Measurements from ENCODE around the gene UBE2R2. TPM values are rescaled to one million over a fixed set of nuclear protein-coding genes. Genes with fewer than 3 reads are reported as not detected.

Gene UBE2R2
- total RNA-seq, 1 experiment from 2014 or later, result 52.1 TPM

GRCh38 chr9:33860200-33860871, 43.4 kb downstream of the UBE2R2 start:
- no peak overlapping the region for H2AK5ac ChIP-seq (ENCODE audit: insufficient read length, low read length)
- no peaks in the 10 kb centered on the region for H3K23me2 ChIP-seq (ENCODE audit: insufficient read length, low read depth, low read length, poor library complexity, severe bottlenecking)
- H2AFZ ChIP-seq (ENCODE audit: low read length), result no peak overlapping the region
- H3K56ac ChIP-seq (ENCODE audit: insufficient read length, low read depth, low read length), result no peak overlapping the region
- Mint-ChIP-seq H3K27ac (peak overlapping the region in 1 of 3 experiments; percentile 69; a peak in 2 of 7 replicates), H3K4me3 (no peak overlapping the region), H3K9me3 (no peaks in the 10 kb centered on the region), H3K27me3 (ENCODE audit: low read depth) (no peaks in the 10 kb centered on the region), H3K4me1 (peaks cover 2% of the 10 kb centered on the region in 2 experiments), H3K36me3 (ENCODE audit: insufficient read depth in 1 of 3, low read depth in 3 of 3) (peaks cover 3 to 16% (median 14%) of the 10 kb centered on the region in 3 experiments; a peak in 6 of 7 replicates)
- no peak overlapping the region for H4K5ac ChIP-seq (ENCODE audit: insufficient read length, low read depth, low read length)
- H3K9ac ChIP-seq (ENCODE audit: extremely low read depth, insufficient read length, low read length), result no peak overlapping the region
- H2BK15ac ChIP-seq (ENCODE audit: low read depth, low read length), result no peak overlapping the region
- no peak overlapping the region for H3K27ac ChIP-seq (ENCODE audit: insufficient read length, low read depth, low read length)
- H2BK5ac ChIP-seq (ENCODE audit: insufficient read length, low read length), result no peak overlapping the region
- no peak overlapping the region for H2BK120ac ChIP-seq (ENCODE audit: low read depth, low read length, poor library complexity, severe bottlenecking)
- H4K91ac ChIP-seq (ENCODE audit: insufficient read length, low read depth, low read length), result no peak overlapping the region
- no peaks in the 10 kb centered on the region for H3K27me3 ChIP-seq (ENCODE audit: insufficient read depth, low read length)
- DNase-seq, result no peak
- TF ChIP-seq CTCF (conservative IDR thresholded peaks at IDR 0.05), result peak; percentile 41
- no peaks in the 10 kb centered on the region for H3K4me1 ChIP-seq (ENCODE audit: insufficient read depth, low read length)
- peaks cover 13% of the 10 kb centered on the region for H3K79me1 ChIP-seq (ENCODE audit: insufficient read depth, low read depth, low read length, poor library complexity, severe bottlenecking)
- H3K79me2 ChIP-seq (ENCODE audit: insufficient read depth, low read length), result peaks cover 14% of the 10 kb centered on the region; the same call in 1 of the 2 replicates
- no peak overlapping the region for H3K14ac ChIP-seq (ENCODE audit: insufficient read depth, low read length)
- no peak overlapping the region for H3K4ac ChIP-seq (ENCODE audit: low read depth, low read length)
- H3K23ac ChIP-seq (ENCODE audit: insufficient read length, low read depth, low read length), result no peak overlapping the region
- H3K4me2 ChIP-seq (ENCODE audit: insufficient read depth, insufficient read length, low read length), result no peak overlapping the region
- no peak overlapping the region for H2BK20ac ChIP-seq (ENCODE audit: low read depth, low read length, poor library complexity, severe bottlenecking)
- no peak overlapping the region for H3K18ac ChIP-seq (ENCODE audit: insufficient read length, low read depth, low read length)
- no peaks in the 10 kb centered on the region for H3K9me3 ChIP-seq (ENCODE audit: control insufficient read depth, low read depth, low read length)
- H4K8ac ChIP-seq (replicated peaks; ENCODE audit: insufficient read length, low read depth, low read length), result no peak overlapping the region
- WGBS (ENCODE audit: extremely low coverage, insufficient read length, low lambda C conversion rate), result no CpG with 5 or more reads among the region's 1 CpG
- no peaks in the 10 kb centered on the region for H4K20me1 ChIP-seq (ENCODE audit: control insufficient read depth, insufficient read depth, insufficient read length)
- H2BK12ac ChIP-seq (ENCODE audit: insufficient read length, low read depth, low read length), result no peak overlapping the region
- H3T11ph ChIP-seq (ENCODE audit: low read length), result no peak overlapping the region
